Endodermal cell (in vitro differentiated cells): ENCODE data around the gene TNIK. TPM values are rescaled to one million over a fixed set of nuclear protein-coding genes. Genes with fewer than 3 reads are reported as not detected.

Source experiments
- DNase-seq: peaks from one replicate; pipeline ENCODE4 v3.0.0-alpha.2; 2017
- H3K27ac ChIP-seq: 2 replicates; pipeline ENCODE4 v1.5.1; 2013; ENCODE audit warnings: mild to moderate bottlenecking, low read depth, low read length, moderate library complexity
- H3K27me3 ChIP-seq: 2 replicates; pipeline ENCODE4 v1.6.1; 2013; ENCODE audit warnings: mild to moderate bottlenecking, low read length, moderate library complexity; ENCODE audit not compliant: insufficient read depth, control insufficient read depth, poor library complexity, severe bottlenecking
- H3K36me3 ChIP-seq: 2 replicates; pipeline ENCODE4 v1.7.0; 2013; ENCODE audit warnings: mild to moderate bottlenecking, low read length, moderate library complexity; ENCODE audit not compliant: control insufficient read depth, insufficient read depth
- H3K4me1 ChIP-seq: one replicate; pipeline ENCODE4 v1.7.0; 2013; ENCODE audit warnings: low read length; ENCODE audit not compliant: control insufficient read depth, insufficient read depth
- H3K4me3 ChIP-seq: 2 replicates; pipeline ENCODE4 v1.5.1; 2013; ENCODE audit warnings: mild to moderate bottlenecking, low read length, moderate library complexity
- H3K9ac ChIP-seq: 2 replicates; pipeline ENCODE4 v1.6.1; 2013; ENCODE audit warnings: mild to moderate bottlenecking, low read length, moderate library complexity; ENCODE audit not compliant: poor library complexity, severe bottlenecking; ENCODE audit errors: extremely low read depth
- H3K9me3 ChIP-seq: 2 replicates; pipeline ENCODE4 v1.6.1; 2013; ENCODE audit warnings: mild to moderate bottlenecking, low read length, moderate library complexity; ENCODE audit not compliant: control insufficient read depth
- H3K27ac Mint-ChIP-seq: 2 replicates; pipeline ENCODE4 v1.8.0; 2020; ENCODE audit warnings: mixed read lengths
- H3K27me3 Mint-ChIP-seq: 2 replicates; pipeline ENCODE4 v1.8.0; 2021; ENCODE audit warnings: mild to moderate bottlenecking, mixed read lengths; ENCODE audit not compliant: insufficient read depth
- H3K36me3 Mint-ChIP-seq: 2 replicates; pipeline ENCODE4 v1.8.0; 2020; ENCODE audit warnings: low read depth, mixed read lengths
- H3K4me1 Mint-ChIP-seq: 2 replicates; pipeline ENCODE4 v1.8.0; 2020; ENCODE audit warnings: mixed read lengths
- H3K4me3 Mint-ChIP-seq: 2 replicates; pipeline ENCODE4 v1.8.0; 2020; ENCODE audit warnings: mild to moderate bottlenecking, moderate library complexity, mixed read lengths
- H3K9me3 Mint-ChIP-seq: 2 replicates; pipeline ENCODE4 v1.8.0; 2020; ENCODE audit warnings: mild to moderate bottlenecking, mixed read lengths
- WGBS, 2 experiments: methylation state at CpG; one replicate each; pipeline versions ENCODE4 v1.1.5 to v1.1.7; 2013; ENCODE audit warnings: missing lambda C conversion rate in 2 of 2, mixed read lengths in 1 of 2; ENCODE audit not compliant: insufficient coverage in 1 of 2, insufficient read length in 1 of 2; 5-methylcytosine and 5-hydroxymethylcytosine counted together
- total RNA-seq, 2 donors: library from RNA; stranded (reverse); fragmentation: NEBNext Ultra II Directional in 1 of 2; extraction: Animal tissue kit (Norgen Biotek cat#: 25700) in 1 of 2; gene quantifications; 2 replicates in 1 of 2; 3 replicates in 1 of 2; pipeline ENCODE4 v1.2.1, GENCODE V29; 2021
- TF ChIP-seq, protein P1 (sequence below): fragments of 200-600 bp; sonication (generic); conservative IDR thresholded peaks from 2 replicates; pipeline ENCODE4 v1.5.0; 2021; ENCODE audit warnings: antibody characterized with exemption, mild to moderate bottlenecking

Gene TNIK
- total RNA-seq, 2 donors from 2014 or later = 12.2 to 14.9 TPM

DNA sequence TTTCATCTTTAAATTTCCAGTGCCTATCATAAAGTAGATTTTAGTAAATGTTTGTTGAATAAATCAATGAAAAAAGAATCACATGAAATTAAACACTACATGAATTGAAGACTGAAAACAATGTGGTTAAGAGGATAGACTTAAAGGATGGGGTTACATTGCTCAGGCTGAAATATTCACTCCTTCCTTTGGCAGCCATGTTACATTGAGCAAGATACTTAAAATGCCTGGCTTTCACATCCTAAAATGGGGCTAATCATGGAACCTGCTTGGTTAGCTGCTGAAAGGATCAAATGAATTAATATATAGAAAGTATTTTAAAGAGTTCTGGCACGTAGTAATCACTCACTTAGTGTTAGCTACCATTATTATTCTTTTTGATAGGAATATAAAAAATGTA lies 236.8 kb downstream of the TNIK start:
- H3K36me3 Mint-ChIP-seq = peaks cover 3% of the 10 kb centered on the region
- no peak overlapping the region for H3K9ac ChIP-seq
- peaks cover 5% of the 10 kb centered on the region for H3K4me1 Mint-ChIP-seq
- no peak overlapping the region for H3K27ac ChIP-seq
- peaks cover 4% of the 10 kb centered on the region for H3K9me3 Mint-ChIP-seq
- no CpG with 5 or more reads among the region's 1 CpG for WGBS, 2 experiments
- no peak overlapping the region for H3K4me3 Mint-ChIP-seq
- no peak overlapping the region for H3K27ac Mint-ChIP-seq
- no peaks in the 10 kb centered on the region for H3K4me1 ChIP-seq
- no peak overlapping the region for H3K4me3 ChIP-seq
- peaks cover 8% of the 10 kb centered on the region for H3K9me3 ChIP-seq
- no peak for DNase-seq
- H3K27me3 ChIP-seq = no peaks in the 10 kb centered on the region
- H3K36me3 ChIP-seq = no peaks in the 10 kb centered on the region
- TF ChIP-seq, protein P1, sequence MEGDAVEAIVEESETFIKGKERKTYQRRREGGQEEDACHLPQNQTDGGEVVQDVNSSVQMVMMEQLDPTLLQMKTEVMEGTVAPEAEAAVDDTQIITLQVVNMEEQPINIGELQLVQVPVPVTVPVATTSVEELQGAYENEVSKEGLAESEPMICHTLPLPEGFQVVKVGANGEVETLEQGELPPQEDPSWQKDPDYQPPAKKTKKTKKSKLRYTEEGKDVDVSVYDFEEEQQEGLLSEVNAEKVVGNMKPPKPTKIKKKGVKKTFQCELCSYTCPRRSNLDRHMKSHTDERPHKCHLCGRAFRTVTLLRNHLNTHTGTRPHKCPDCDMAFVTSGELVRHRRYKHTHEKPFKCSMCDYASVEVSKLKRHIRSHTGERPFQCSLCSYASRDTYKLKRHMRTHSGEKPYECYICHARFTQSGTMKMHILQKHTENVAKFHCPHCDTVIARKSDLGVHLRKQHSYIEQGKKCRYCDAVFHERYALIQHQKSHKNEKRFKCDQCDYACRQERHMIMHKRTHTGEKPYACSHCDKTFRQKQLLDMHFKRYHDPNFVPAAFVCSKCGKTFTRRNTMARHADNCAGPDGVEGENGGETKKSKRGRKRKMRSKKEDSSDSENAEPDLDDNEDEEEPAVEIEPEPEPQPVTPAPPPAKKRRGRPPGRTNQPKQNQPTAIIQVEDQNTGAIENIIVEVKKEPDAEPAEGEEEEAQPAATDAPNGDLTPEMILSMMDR = no peak
- no peaks in the 10 kb centered on the region for H3K27me3 Mint-ChIP-seq

GRCh38 chr3:171222995-171223394 lies 237.2 kb downstream of the TNIK start:
- Mint-ChIP-seq H3K36me3 (peaks cover 3% of the 10 kb centered on the region), H3K9me3 (peaks cover 4% of the 10 kb centered on the region), H3K4me1 (peaks cover under 1% of the 10 kb centered on the region), H3K27me3 (no peaks in the 10 kb centered on the region), H3K27ac (no peak overlapping the region), H3K4me3 (no peak overlapping the region)
- TF ChIP-seq, protein P1 = no peak
- Histone ChIP-seq H3K9me3 (peaks cover 8% of the 10 kb centered on the region), H3K27ac (no peak overlapping the region), H3K4me3 (no peak overlapping the region), H3K36me3 (no peaks in the 10 kb centered on the region), H3K4me1 (no peaks in the 10 kb centered on the region), H3K9ac (no peak overlapping the region), H3K27me3 (no peaks in the 10 kb centered on the region)
- 92 to 94% methylated on average over 3 to 5 of the region's 5 CpGs for WGBS, 2 experiments
- no peak for DNase-seq

DNA sequence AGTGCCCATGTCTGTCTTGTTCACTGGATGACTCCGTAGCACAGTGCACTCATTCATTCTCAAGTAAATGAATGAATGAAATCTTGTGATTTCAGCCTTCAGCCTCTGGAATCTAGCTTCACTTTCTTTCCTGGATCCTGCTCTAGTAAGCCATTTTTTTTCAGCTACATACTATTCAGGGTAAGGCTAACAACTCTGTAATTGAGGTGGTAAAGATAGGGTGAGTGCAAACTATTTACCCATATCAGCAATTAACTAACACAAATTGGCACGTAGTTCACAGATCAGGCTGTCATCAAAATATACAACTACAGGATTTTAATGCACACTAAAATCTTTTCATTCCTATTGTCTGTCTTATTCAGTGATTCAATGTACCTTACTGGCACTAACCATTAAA lies 238.6 kb downstream of the TNIK start:
- DNase-seq = no peak
- no peak overlapping the region for H3K9ac ChIP-seq
- H3K36me3 Mint-ChIP-seq = peaks cover 3% of the 10 kb centered on the region
- no peak overlapping the region for H3K4me3 ChIP-seq
- peaks cover 8% of the 10 kb centered on the region for H3K9me3 ChIP-seq
- no peaks in the 10 kb centered on the region for H3K4me1 Mint-ChIP-seq
- no peaks in the 10 kb centered on the region for H3K27me3 Mint-ChIP-seq
- H3K27ac Mint-ChIP-seq = no peak overlapping the region
- H3K27me3 ChIP-seq = no peaks in the 10 kb centered on the region
- no peak overlapping the region for H3K4me3 Mint-ChIP-seq
- TF ChIP-seq, protein P1 = no peak
- H3K27ac ChIP-seq = no peak overlapping the region
- H3K36me3 ChIP-seq = no peaks in the 10 kb centered on the region
- 87 to 100% methylated on average over 2 of the region's 2 CpGs for WGBS, 2 experiments
- no peaks in the 10 kb centered on the region for H3K4me1 ChIP-seq
- peaks cover 4% of the 10 kb centered on the region for H3K9me3 Mint-ChIP-seq
